ENCODE measurements around the gene WWP2.
"Not testable (repeated sequence)": the region's sequence is repeated elsewhere in the genome, so short reads cannot be mapped to it uniquely, and the experiment has no call there.

- not testable (repeated sequence) for TF ChIP-seq POLR2A, POLR2AphosphoS5, EP300 (IDR thresholded peaks at IDR 0.05)
- TF ChIP-seq, protein P1, sequence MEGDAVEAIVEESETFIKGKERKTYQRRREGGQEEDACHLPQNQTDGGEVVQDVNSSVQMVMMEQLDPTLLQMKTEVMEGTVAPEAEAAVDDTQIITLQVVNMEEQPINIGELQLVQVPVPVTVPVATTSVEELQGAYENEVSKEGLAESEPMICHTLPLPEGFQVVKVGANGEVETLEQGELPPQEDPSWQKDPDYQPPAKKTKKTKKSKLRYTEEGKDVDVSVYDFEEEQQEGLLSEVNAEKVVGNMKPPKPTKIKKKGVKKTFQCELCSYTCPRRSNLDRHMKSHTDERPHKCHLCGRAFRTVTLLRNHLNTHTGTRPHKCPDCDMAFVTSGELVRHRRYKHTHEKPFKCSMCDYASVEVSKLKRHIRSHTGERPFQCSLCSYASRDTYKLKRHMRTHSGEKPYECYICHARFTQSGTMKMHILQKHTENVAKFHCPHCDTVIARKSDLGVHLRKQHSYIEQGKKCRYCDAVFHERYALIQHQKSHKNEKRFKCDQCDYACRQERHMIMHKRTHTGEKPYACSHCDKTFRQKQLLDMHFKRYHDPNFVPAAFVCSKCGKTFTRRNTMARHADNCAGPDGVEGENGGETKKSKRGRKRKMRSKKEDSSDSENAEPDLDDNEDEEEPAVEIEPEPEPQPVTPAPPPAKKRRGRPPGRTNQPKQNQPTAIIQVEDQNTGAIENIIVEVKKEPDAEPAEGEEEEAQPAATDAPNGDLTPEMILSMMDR (IDR thresholded peaks at IDR 0.05) = not testable (repeated sequence)
Observed at GRCh38 chr16:69963312-69963711, 201.2 kb downstream of the WWP2 start.

Measured in sigmoid colon (tissue), 4 donors.